Spleen (tissue), 7 donors: ENCODE results near the gene CELF1.

Experiments
- CTCF ChIP-seq, 11 experiments: fragments of 200-600 bp in 7 of 11; fragments of 450-650 bp in 4 of 11; sonication (generic) in 4 of 11; IDR thresholded peaks in 8 of 11; conservative IDR thresholded peaks in 3 of 11; 1 replicate in 7 of 11; 2 replicates in 4 of 11; pipeline versions ENCODE4 v1.4.0 to v1.8.0; 2016 to 2021; ENCODE audit warnings: antibody characterized with exemption in 11 of 11, inconsistent platforms in 4 of 11, mild to moderate bottlenecking in 1 of 11
- POLR2A ChIP-seq, 3 donors: fragments of 450-650 bp; IDR thresholded peaks; one replicate each; pipeline ENCODE4 v1.5.1; 2017; ENCODE audit warnings: antibody characterized with exemption in 3 of 3, mild to moderate bottlenecking in 1 of 3
- donor health status: DM: no; HTN: no; CAD: no; lungs with moderate emphysema.
- donor health status: DM: no; HTN: no; CAD: no.
- donor health status: DM: no; HTN: no; CAD: no.

GRCh38 chr11:47529951-47530350 is 23.0 kb downstream of the CELF1 start:
- TF ChIP-seq CTCF (IDR thresholded peaks at IDR 0.05 in 8 of 11, conservative IDR thresholded peaks at IDR 0.05 in 3 of 11) (no peak), POLR2A (IDR thresholded peaks at IDR 0.05) (no peak)
